Keratinocyte (primary cell): ENCODE results near the gene IL19. TPM values are rescaled to one million over a fixed set of nuclear protein-coding genes. Genes with fewer than 3 reads are reported as not detected.

ENCODE experiments used
- DNase-seq: peaks from one replicate; pipeline ENCODE4 v3.0.0-alpha.2; 2011; ENCODE audit warnings: low read depth, missing footprints, low spot score
- FAIRE-seq: peaks from 2 replicates; lab custom pipeline; 2011; peaks lifted over from hg19 to GRCh38; lab: Jason Lieb, UNC
- H2AFZ ChIP-seq: 2 replicates; pipeline ENCODE4 v1.6.0; 2012; ENCODE audit warnings: low read length, control low read depth, inconsistent platforms; ENCODE audit not compliant: control insufficient read depth
- H3K27ac ChIP-seq: 2 replicates; pipeline ENCODE4 v1.5.1; 2011; ENCODE audit warnings: low read length; ENCODE audit not compliant: control insufficient read depth, insufficient read depth
- H3K27me3 ChIP-seq: 3 replicates; pipeline ENCODE4 v1.6.0; 2011; ENCODE audit warnings: low read length; ENCODE audit not compliant: control insufficient read depth, insufficient read depth; ENCODE audit errors: extremely low read depth
- H3K36me3 ChIP-seq, 2 experiments: 2 replicates in 1 of 2; 3 replicates in 1 of 2; pipeline ENCODE4 v1.5.1; 2011; ENCODE audit warnings: low read length in 2 of 2, mild to moderate bottlenecking in 1 of 2; ENCODE audit not compliant: control insufficient read depth in 2 of 2, insufficient read depth in 2 of 2; ENCODE audit errors: extremely low read depth in 1 of 2
- H3K4me1 ChIP-seq: 3 replicates; pipeline ENCODE4 v1.5.1; 2011; ENCODE audit warnings: low read length; ENCODE audit not compliant: control insufficient read depth, insufficient read depth; ENCODE audit errors: extremely low read depth
- H3K4me2 ChIP-seq: 3 replicates; pipeline ENCODE4 v1.6.0; 2011; ENCODE audit warnings: low read depth, low read length; ENCODE audit not compliant: control insufficient read depth, insufficient read depth; ENCODE audit errors: extremely low read depth
- H3K4me3 ChIP-seq, 3 experiments: fragments of 200-600 bp in 1 of 3; sonication (generic) in 1 of 3; 2 replicates in 2 of 3; 3 replicates in 1 of 3; pipeline ENCODE4 v1.5.1; 2011 to 2016; ENCODE audit warnings: low read length in 3 of 3, mild to moderate bottlenecking in 3 of 3, control low read depth in 2 of 3, inconsistent platforms in 1 of 3, low read depth in 1 of 3, mixed read lengths in 1 of 3, mixed run types in 1 of 3, moderate library complexity in 1 of 3; ENCODE audit not compliant: control insufficient read depth in 2 of 3, insufficient read depth in 2 of 3; ENCODE audit errors: extremely low read depth in 1 of 3
- H3K79me2 ChIP-seq: 2 replicates; pipeline ENCODE4 v1.6.0; 2012; ENCODE audit warnings: low read length; ENCODE audit not compliant: control insufficient read depth, insufficient read depth
- H3K9ac ChIP-seq: 3 replicates; pipeline ENCODE4 v1.6.0; 2011; ENCODE audit warnings: low read length; ENCODE audit not compliant: control insufficient read depth, insufficient read depth; ENCODE audit errors: extremely low read depth
- H3K9me1 ChIP-seq: 3 replicates; pipeline ENCODE4 v1.6.0; 2011; ENCODE audit warnings: low read length; ENCODE audit not compliant: control insufficient read depth, insufficient read depth; ENCODE audit errors: extremely low read depth
- H3K9me3 ChIP-seq: 2 replicates; pipeline ENCODE4 v1.5.1; 2012; ENCODE audit warnings: low read depth, low read length; ENCODE audit not compliant: control insufficient read depth
- H4K20me1 ChIP-seq: 3 replicates; pipeline ENCODE4 v1.6.0; 2011; ENCODE audit warnings: low read length; ENCODE audit not compliant: control insufficient read depth, insufficient read depth; ENCODE audit errors: extremely low read depth
- CTCF ChIP-seq, 3 experiments: IDR thresholded peaks in 1 of 3; conservative IDR thresholded peaks in 1 of 3; optimal IDR thresholded peaks in 1 of 3; 2 replicates in 2 of 3; 3 replicates in 1 of 3; pipeline versions ENCODE3 to v1.5.1; 2011; ENCODE audit warnings: low read length in 3 of 3, mild to moderate bottlenecking in 3 of 3, moderate library complexity in 2 of 3, control low read depth in 1 of 3, inconsistent platforms in 1 of 3; ENCODE audit not compliant: insufficient read depth in 2 of 3; ENCODE audit errors: extremely low read depth in 1 of 3
- EZH2 ChIP-seq: IDR thresholded peaks from one replicate; pipeline ENCODE4 v1.6.1; 2012; ENCODE audit warnings: inconsistent platforms, mild to moderate bottlenecking, low read length, moderate library complexity
- dilution Hi-C: fragments of 300-500 bp; cut with MboI; formaldehyde crosslinking; loops from one replicate; pipeline ENCODE4 v1.7.0; 2020; ENCODE audit warnings: low sequenced_read_pairs; ENCODE audit not compliant: extremely low pct_ligation_motif_present
- polyA plus RNA-seq, 5 experiments: library from polyadenylated mRNA; depleted of rRNA in 3 of 5; stranded (reverse) in 3 of 5; stranded (forward) in 1 of 5; unstranded in 1 of 5; fragments of >200 nt; gene quantifications; 1 replicate in 1 of 5; 2 replicates in 3 of 5; 3 replicates in 1 of 5; pipeline versions ENCODE4 v1.2.1 to v1.2.3, GENCODE V29; 2011 to 2012; ENCODE audit warnings: missing spikeins in 2 of 5, low read depth in 1 of 5, low replicate concordance in 1 of 5

IL19 gene
- polyA plus RNA-seq, 1 donor (not counting 4 experiments of a cell fraction or from before 2014, with no cell fraction given): not detected

GRCh38 chr1:206727981-206728696, 42.4 kb upstream of the IL19 start:
- no peak for TF ChIP-seq EZH2
- Histone ChIP-seq H3K79me2 (peaks cover 52% of the 10 kb centered on the region), H3K4me2 (no peak overlapping the region), H3K4me3 (no peak overlapping the region), H2AFZ (no peak overlapping the region), H3K9me1 (peaks cover 12% of the 10 kb centered on the region), H3K9ac (no peak overlapping the region), H3K27me3 (no peaks in the 10 kb centered on the region), H4K20me1 (peaks cover 40% of the 10 kb centered on the region), H3K9me3 (no peaks in the 10 kb centered on the region), H3K4me1 (peaks cover 12% of the 10 kb centered on the region), H3K36me3 (peaks cover 26 to 29% of the 10 kb centered on the region in 2 experiments), H3K27ac (no peak overlapping the region)
- DNase-seq (no peak), FAIRE-seq (no peak)
- dilution Hi-C loops: no loop called here

GRCh38 chr1:206728697-206728987, 41.9 kb upstream of the IL19 start:
- Histone ChIP-seq H3K79me2 (peaks cover 47% of the 10 kb centered on the region), H3K9me3 (no peaks in the 10 kb centered on the region), H3K27me3 (no peaks in the 10 kb centered on the region), H3K9me1 (peaks cover 10% of the 10 kb centered on the region), H3K4me2 (no peak overlapping the region), H3K27ac (no peak overlapping the region), H3K36me3 (peaks cover 26 to 31% of the 10 kb centered on the region in 2 experiments), H3K4me3 (no peak overlapping the region), H4K20me1 (peaks cover 37% of the 10 kb centered on the region), H3K9ac (no peak overlapping the region), H2AFZ (no peak overlapping the region), H3K4me1 (peaks cover 7% of the 10 kb centered on the region)
- TF ChIP-seq CTCF (optimal IDR thresholded peaks at IDR 0.05 in 1 of 3, IDR thresholded peaks at IDR 0.05 in 1 of 3, conservative IDR thresholded peaks at IDR 0.05 in 1 of 3; ENCODE audit: extremely low read depth in 1 of 3, insufficient read depth in 2 of 3, low read length in 3 of 3) (no peak), EZH2 (no peak)
- dilution Hi-C loops: no loop called here
- FAIRE-seq: no peak
- DNase-seq: no peak

GRCh38 chr1:206729050-206729449, 41.5 kb upstream of the IL19 start:
- Histone ChIP-seq H3K4me2 (no peak overlapping the region), H3K79me2 (peaks cover 44% of the 10 kb centered on the region), H3K9ac (no peak overlapping the region), H3K27me3 (no peaks in the 10 kb centered on the region), H3K9me1 (peaks cover 7% of the 10 kb centered on the region), H3K36me3 (peaks cover 26 to 31% of the 10 kb centered on the region in 2 experiments), H4K20me1 (peaks cover 33% of the 10 kb centered on the region), H2AFZ (no peak overlapping the region), H3K4me3 (no peak overlapping the region), H3K4me1 (peaks cover 3% of the 10 kb centered on the region), H3K27ac (no peak overlapping the region), H3K9me3 (no peaks in the 10 kb centered on the region)
- dilution Hi-C loops: no loop called here
- TF ChIP-seq CTCF (optimal IDR thresholded peaks at IDR 0.05 in 1 of 3, IDR thresholded peaks at IDR 0.05 in 1 of 3, conservative IDR thresholded peaks at IDR 0.05 in 1 of 3; ENCODE audit: extremely low read depth in 1 of 3, insufficient read depth in 2 of 3, low read length in 3 of 3) (no peak), EZH2 (no peak)
- FAIRE-seq (no peak), DNase-seq (no peak)
